Measurements from ENCODE around the gene ALAS1.

ALAS1 gene

DNA sequence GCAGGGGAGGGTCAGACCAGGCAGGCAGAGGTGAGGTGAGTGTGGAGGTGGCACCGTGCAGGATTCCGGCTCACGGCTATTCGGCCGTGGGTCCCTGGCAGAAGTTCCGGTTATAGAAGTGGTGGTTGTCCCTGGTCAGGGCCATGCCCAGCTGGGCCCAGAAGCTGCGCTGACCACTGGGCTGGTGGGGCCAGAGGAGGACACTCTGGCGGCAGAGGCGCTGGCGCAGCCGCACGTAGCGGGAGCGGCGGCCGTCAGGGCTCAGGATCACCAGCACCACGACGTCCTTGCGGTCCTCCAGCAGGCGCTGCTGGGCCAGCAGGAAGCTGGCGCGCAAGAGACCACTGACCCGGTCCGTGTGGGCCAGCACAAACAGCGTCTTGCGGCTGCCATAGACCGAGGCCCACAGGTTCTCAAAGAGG is 23.2 kb downstream of the ALAS1 start:
- DNase-seq (ENCODE audit: low spot score): no peak

GRCh38 chr3:52221563-52222318 is 23.8 kb downstream of the ALAS1 start:
- no peak for DNase-seq (ENCODE audit: low spot score)

DNA sequence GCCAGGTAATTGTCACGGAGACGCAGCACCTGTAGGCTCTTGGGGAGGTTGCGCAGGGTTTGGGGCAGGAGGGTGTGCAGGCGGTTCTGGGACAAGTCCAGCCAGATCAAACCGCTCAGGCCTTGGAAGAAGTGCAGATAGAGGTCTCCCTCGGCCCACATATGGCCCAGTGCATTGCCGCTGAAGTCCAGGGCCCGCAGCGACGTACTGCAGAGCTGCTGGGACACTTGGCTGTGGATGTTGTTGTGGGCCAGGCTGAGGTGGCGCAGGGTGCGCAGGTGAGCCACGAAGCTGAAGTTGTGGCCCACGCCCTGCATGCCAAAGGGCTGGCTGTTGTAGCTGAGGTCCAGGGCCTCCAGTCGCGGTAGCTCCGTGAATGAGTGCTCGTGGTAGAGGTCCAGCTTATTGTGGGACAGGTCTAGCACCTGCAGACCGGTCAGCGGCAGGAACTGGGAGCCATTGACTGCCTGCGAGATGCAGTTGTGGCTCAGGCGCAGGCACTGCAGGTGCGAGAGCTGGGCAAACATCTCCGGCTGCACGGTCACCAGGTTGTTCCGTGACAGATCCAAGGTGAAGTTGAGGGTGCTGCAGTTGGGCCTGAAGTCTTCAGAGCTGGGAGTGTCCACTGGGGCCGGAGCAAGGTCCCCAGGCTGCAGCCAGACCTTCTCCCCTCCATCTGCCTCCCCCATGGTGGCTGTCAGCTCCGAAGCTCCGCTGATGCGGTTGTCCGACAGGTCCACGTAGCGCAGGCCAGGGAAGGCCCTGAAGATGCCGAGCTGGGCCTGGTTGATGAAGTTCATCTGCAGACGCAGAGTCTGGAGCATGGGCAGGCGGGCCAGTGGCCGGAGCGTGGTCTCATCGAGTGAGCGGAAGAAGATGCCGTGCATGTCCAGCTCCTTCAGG is 24.6 kb downstream of the ALAS1 start:
- DNase-seq (ENCODE audit: low spot score): no peak

- DNase-seq (ENCODE audit: low spot score): no peak
Measured at GRCh38 chr3:52223449-52224408, 25.8 kb downstream of the ALAS1 start.

DNA sequence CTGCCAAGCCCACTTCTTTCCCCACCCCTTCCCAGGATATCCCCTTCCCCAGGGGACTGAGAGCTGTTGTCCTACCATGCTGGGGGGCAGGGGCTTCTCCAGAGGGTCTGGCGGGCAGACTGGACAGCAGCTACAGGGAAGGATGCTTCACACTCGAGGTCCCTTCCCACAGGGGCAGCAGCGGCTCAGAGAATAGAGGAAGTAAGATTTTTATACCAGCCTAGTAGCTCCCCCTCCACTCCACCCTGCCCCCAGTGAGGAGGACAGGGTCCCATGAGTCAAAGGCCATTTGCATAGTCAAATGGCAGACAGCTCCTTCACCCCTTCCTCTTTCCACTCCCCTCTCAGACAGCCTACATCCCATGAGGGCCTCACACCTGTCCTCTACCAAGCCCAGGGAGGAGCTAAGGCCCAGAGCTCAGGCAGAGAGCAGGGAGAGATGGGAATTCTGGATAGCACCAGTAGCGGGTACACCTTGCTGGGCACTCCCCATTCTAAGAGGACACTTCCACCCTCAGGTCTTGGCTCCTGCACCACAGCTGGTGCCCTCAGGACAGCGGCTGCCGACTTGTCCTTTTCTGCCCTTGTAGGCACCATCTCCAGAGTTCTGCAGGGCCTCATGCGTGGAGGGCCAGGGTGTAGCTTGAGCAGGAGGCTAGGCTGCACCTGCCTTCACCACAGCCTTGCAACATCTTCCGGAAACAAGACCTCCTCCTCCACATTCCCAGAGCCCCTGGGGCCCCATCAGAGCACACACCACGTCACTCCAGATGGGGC is 27.7 kb downstream of the ALAS1 start, which contains the start of gene TLR9:
Gene TLR9 (minus strand): TSS at position 194 of the 777 bp plus-strand sequence. CDS start 116 bp downstream, at position 78.
- DNase-seq (ENCODE audit: low spot score): no peak

DNA sequence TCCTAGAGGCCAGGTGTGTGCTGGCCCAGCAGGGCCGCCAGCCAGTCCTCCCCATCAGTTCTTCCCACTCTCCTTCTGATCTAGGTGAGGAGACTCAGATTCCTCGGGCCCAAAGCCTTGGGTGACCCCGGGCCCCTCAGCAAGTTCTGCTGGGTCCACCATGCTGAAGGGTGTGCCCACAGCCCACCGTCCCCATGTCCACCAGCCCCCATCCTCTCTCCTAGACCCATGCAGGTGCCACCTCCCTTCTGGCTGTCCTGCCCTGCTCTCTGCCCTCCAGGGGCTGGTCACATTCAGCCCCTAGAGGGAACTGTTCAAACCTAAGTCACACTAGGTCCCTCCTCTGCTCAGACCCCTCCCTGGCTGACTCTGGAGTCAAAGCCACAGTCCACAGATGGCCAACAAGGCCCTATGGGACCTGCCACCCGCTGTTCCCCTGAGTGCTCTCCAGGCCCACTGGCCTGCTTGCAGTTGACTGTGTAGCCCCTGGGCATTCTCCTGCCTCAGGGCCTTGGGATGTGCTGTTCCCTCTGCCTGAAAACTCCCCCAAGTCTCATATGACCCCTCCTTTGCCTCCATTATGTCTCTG is 28.4 kb downstream of the ALAS1 start:
- DNase-seq (ENCODE audit: low spot score): no peak

DNA sequence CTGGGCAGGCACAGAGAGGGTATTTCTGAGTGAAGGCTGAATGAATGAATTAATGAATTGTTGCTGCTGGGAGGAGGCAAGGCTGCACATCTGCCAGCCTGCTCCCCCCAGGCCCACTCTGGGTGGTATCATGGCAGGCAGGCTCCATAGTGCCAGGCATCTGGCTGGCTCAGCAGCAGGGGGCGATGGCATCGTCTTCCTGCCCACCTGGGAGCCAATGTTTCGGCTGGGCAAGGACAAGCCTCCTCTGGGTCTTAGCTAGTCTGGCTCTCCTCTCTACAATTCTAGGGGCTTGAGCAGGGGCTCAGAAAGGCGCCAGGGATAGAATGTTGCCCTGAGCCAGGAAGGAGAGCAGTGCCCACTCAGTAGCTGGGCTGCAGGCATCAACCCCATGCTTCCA is 29.2 kb downstream of the ALAS1 start:
- DNase-seq (ENCODE audit: low spot score): no peak

GRCh38 chr3:52227766-52228165 is 29.8 kb downstream of the ALAS1 start:
- no peak for DNase-seq (ENCODE audit: low spot score)

DNA sequence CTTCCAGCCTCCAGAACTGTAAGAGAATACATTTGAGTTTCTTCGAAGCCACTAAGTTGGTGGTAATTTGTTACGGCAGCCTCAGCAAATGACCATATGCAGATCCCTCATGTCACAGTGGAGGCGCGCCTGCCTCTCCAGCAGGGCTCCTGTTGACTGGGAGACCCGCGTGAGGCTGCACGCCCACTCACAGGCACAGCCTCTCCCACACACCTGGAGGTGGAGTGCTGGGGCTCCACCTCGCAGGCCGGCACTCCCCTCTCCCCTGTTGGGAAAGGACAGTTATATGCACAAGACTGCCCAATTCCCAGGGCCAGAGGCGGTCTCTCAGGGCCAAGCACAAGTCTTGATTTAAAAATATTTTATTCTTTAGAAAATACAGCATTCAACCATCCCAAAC is 30.3 kb downstream of the ALAS1 start:
- DNase-seq (ENCODE audit: low spot score): no peak

DNA sequence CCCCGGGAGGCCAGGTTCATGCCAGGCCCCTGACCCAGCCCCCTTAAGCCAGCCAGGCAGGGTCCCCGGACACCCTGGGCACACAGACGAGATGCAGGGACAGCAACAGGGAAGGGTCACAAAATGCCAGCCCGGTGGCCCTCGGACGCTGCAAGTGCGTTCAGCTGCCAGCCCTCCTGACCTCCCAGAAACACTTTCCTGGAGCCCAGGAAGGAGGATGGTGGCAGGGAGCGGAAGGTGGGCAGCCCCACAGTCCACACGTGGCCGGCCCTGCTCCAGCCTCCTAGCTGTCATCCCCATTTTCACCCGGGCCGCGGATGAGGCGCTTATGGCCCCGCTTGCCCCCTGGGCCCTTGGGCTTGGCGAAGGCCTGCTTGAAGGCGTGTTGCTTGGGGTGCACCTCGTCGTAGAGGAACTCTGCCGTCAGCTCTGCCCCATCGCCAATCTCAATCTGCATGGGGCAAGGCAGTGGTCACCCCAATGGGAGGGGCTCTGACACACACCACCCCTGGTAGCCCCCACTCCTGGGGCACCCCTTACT is 30.9 kb downstream of the ALAS1 start:
- no peak for DNase-seq (ENCODE audit: low spot score)

- DNase-seq (ENCODE audit: low spot score): no peak
Measured at GRCh38 chr3:52229656-52230055, 31.7 kb downstream of the ALAS1 start.

DNA sequence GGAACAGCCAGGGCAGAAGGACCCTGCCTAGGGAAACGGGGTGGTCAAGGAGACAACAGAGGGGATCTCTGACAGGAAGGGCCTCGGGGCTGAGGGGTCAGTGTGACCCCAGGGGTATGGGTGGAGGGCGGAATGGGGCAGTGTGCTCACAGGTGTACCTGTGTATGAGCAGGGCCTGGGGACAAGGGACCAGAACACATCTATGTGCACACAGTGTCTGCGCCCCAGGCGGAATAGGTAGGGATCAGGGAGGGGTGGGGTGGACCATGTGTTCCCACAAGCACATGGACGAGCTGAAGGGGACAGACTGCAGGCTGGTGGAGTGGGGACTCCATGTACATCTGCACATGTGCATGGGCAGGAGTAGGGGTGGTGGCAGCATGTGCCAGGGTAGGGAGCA is 32.5 kb downstream of the ALAS1 start:
- no peak for DNase-seq (ENCODE audit: low spot score)

GRCh38 chr3:52230889-52231499 is 33.0 kb downstream of the ALAS1 start:
- DNase-seq (ENCODE audit: low spot score): no peak

GRCh38 chr3:52231502-52232278 is 33.7 kb downstream of the ALAS1 start:
- peak; percentile 82 for DNase-seq (ENCODE audit: low spot score)

- no peak for DNase-seq (ENCODE audit: low spot score)
Measured at GRCh38 chr3:52232279-52233107, 34.5 kb downstream of the ALAS1 start.

GRCh38 chr3:52233108-52233591 is 35.2 kb downstream of the ALAS1 start:
- no peak for DNase-seq (ENCODE audit: low spot score)

- no peak for DNase-seq (ENCODE audit: low spot score)
Measured at GRCh38 chr3:52233968-52234367, 36.0 kb downstream of the ALAS1 start.
